ENCODE measurements around the gene TRIM15.

DNA sequence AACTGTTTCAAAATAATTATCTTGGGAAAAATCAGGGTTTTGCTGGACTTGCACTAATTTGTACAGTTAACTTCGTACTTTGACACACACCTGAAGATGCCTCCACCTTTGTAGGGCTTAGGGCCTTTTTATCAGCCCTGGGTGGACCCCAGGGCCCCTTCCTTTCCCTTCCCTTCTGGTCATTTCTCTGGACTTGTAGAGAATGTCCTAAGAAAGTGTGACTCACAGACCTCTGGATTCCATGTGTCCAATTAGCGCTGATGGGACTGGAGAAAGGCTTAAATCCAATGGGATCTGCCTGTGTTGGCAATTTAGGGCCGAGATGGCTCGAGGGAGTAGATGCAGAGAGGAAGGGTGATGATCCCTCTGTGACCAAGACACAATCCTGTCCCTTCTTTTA lies 9.3 kb downstream of the TRIM15 start:
- TF ChIP-seq POLR2A (IDR thresholded peaks at IDR 0.05; ENCODE audit: low read length) = no peak
- no peak for TF ChIP-seq GATA1 (IDR thresholded peaks at IDR 0.05; ENCODE audit: low read depth, low read length)

All from erythroblast (primary cell).